Subcutaneous adipose tissue (tissue), 4 donors: ENCODE data around the gene PBXIP1. TPM values are rescaled to one million over a fixed set of nuclear protein-coding genes. Genes with fewer than 3 reads are reported as not detected.

Experiments used
- CTCF ChIP-seq: fragments of 450-650 bp; IDR thresholded peaks from one replicate; pipeline ENCODE4 v1.5.1; 2016; ENCODE audit warnings: low read depth, mild to moderate bottlenecking, control low read depth, antibody characterized with exemption, moderate library complexity
- total RNA-seq, 4 donors: library from RNA; depleted of rRNA; stranded (reverse); fragments of >200 nt; gene quantifications; one replicate each; pipeline ENCODE4 v1.1.0, GENCODE V29; 2016

Gene PBXIP1
- total RNA-seq, 4 donors from 2014 or later = 34.9 to 177 (median 91.0) TPM

- no peak for TF ChIP-seq CTCF
Observed at GRCh38 chr1:154940651-154941194, 15.2 kb downstream of the PBXIP1 start.

GRCh38 chr1:154940213-154940560 is 15.7 kb downstream of the PBXIP1 start:
- no peak for TF ChIP-seq CTCF

- no peak for TF ChIP-seq CTCF
Observed at GRCh38 chr1:154938604-154939399, 17.1 kb downstream of the PBXIP1 start.

- TF ChIP-seq CTCF = no peak
Observed at GRCh38 chr1:154937988-154938386, 17.9 kb downstream of the PBXIP1 start.

GRCh38 chr1:154937085-154937987 is 18.6 kb downstream of the PBXIP1 start:
- no peak for TF ChIP-seq CTCF

- no peak for TF ChIP-seq CTCF
Observed at GRCh38 chr1:154936555-154937084, 19.3 kb downstream of the PBXIP1 start, which contains the start of gene PMVK. PMVK (minus strand) TSS chr1:154936719; CDS start chr1:154936685, 34 bp downstream.
